H9 (cell line): Measurements from ENCODE around the gene GABARAPL2. TPM values are rescaled to one million over a fixed set of nuclear protein-coding genes. Genes with fewer than 3 reads are reported as not detected.

Experiments
- DNase-seq: peaks from one replicate; pipeline ENCODE4 v3.0.0-alpha.2; 2017
- H2AFZ ChIP-seq: one replicate; pipeline ENCODE4 v1.6.1; 2013; ENCODE audit warnings: mild to moderate bottlenecking, low read length, control low read depth, moderate library complexity
- H2AK5ac ChIP-seq: 2 replicates; pipeline ENCODE4 v1.6.1; 2013; ENCODE audit warnings: low read length, control low read depth, mixed read lengths; ENCODE audit not compliant: insufficient read length
- H2BK120ac ChIP-seq: one replicate; pipeline ENCODE4 v1.6.1; 2013; ENCODE audit warnings: low read depth, mild to moderate bottlenecking, low read length, control low read depth, inconsistent platforms; ENCODE audit not compliant: poor library complexity, severe bottlenecking
- H2BK12ac ChIP-seq: 2 replicates; pipeline ENCODE4 v1.6.1; 2013; ENCODE audit warnings: low read length, control low read depth, mixed read lengths, low read depth; ENCODE audit not compliant: insufficient read length
- H2BK15ac ChIP-seq: 2 replicates; pipeline ENCODE4 v1.6.1; 2013; ENCODE audit warnings: low read depth, low read length, control low read depth
- H2BK20ac ChIP-seq: one replicate; pipeline ENCODE4 v1.6.1; 2013; ENCODE audit warnings: low read depth, mild to moderate bottlenecking, low read length, control low read depth, inconsistent platforms; ENCODE audit not compliant: poor library complexity, severe bottlenecking
- H2BK5ac ChIP-seq: 2 replicates; pipeline ENCODE4 v1.6.1; 2013; ENCODE audit warnings: low read length, control low read depth, mixed read lengths; ENCODE audit not compliant: insufficient read length
- H3K14ac ChIP-seq: 2 replicates; pipeline ENCODE4 v1.6.1; 2013; ENCODE audit warnings: low read length, control low read depth; ENCODE audit not compliant: insufficient read depth
- H3K18ac ChIP-seq: 2 replicates; pipeline ENCODE4 v1.6.1; 2013; ENCODE audit warnings: low read depth, mild to moderate bottlenecking, mixed read lengths, low read length, control low read depth; ENCODE audit not compliant: insufficient read length
- H3K23ac ChIP-seq: 2 replicates; pipeline ENCODE4 v1.6.1; 2013; ENCODE audit warnings: low read length, control low read depth, mixed read lengths, low read depth; ENCODE audit not compliant: insufficient read length
- H3K23me2 ChIP-seq: 2 replicates; pipeline ENCODE4 v1.6.1; 2013; ENCODE audit warnings: low read depth, mild to moderate bottlenecking, mixed read lengths, low read length, control low read depth; ENCODE audit not compliant: insufficient read length, poor library complexity, severe bottlenecking
- H3K27ac ChIP-seq: 2 replicates; pipeline ENCODE4 v1.5.1; 2013; ENCODE audit warnings: low read length, control low read depth, mixed read lengths, low read depth; ENCODE audit not compliant: insufficient read length
- H3K27me3 ChIP-seq: 2 replicates; pipeline ENCODE4 v1.6.1; 2013; ENCODE audit warnings: low read length, control low read depth, inconsistent platforms; ENCODE audit not compliant: insufficient read depth
- H3K4ac ChIP-seq: 2 replicates; pipeline ENCODE4 v1.6.1; 2013; ENCODE audit warnings: low read depth, mild to moderate bottlenecking, control low read depth, inconsistent platforms, low read length, moderate library complexity
- H3K4me1 ChIP-seq: 2 replicates; pipeline ENCODE4 v1.6.1; 2013; ENCODE audit warnings: low read length, control low read depth, inconsistent platforms; ENCODE audit not compliant: insufficient read depth
- H3K4me2 ChIP-seq: 2 replicates; pipeline ENCODE4 v1.6.1; 2013; ENCODE audit warnings: low read length, control low read depth, mixed read lengths; ENCODE audit not compliant: insufficient read length, insufficient read depth
- H3K56ac ChIP-seq: 2 replicates; pipeline ENCODE4 v1.6.1; 2013; ENCODE audit warnings: low read depth, mild to moderate bottlenecking, mixed read lengths, low read length, control low read depth; ENCODE audit not compliant: insufficient read length
- H3K79me1 ChIP-seq: 2 replicates; pipeline ENCODE4 v1.6.1; 2013; ENCODE audit warnings: low read depth, mild to moderate bottlenecking, moderate library complexity, low read length, control low read depth, inconsistent platforms; ENCODE audit not compliant: insufficient read depth, poor library complexity, severe bottlenecking
- H3K79me2 ChIP-seq: 2 replicates; pipeline ENCODE4 v1.6.1; 2013; ENCODE audit warnings: low read length, control low read depth, inconsistent platforms; ENCODE audit not compliant: insufficient read depth
- H3K9ac ChIP-seq: 2 replicates; pipeline ENCODE4 v1.6.1; 2013; ENCODE audit warnings: low read length, control low read depth, mixed read lengths; ENCODE audit not compliant: insufficient read length; ENCODE audit errors: extremely low read depth
- H3K9me3 ChIP-seq: one replicate; pipeline ENCODE4 v1.6.1; 2013; ENCODE audit warnings: low read depth, low read length, inconsistent platforms; ENCODE audit not compliant: control insufficient read depth
- H3T11ph ChIP-seq: one replicate; pipeline ENCODE4 v1.6.1; 2013; ENCODE audit warnings: mild to moderate bottlenecking, low read length, control low read depth, inconsistent platforms
- H4K20me1 ChIP-seq: one replicate; pipeline ENCODE4 v1.6.1; 2013; ENCODE audit not compliant: control insufficient read depth, insufficient read length, insufficient read depth
- H4K5ac ChIP-seq: 2 replicates; pipeline ENCODE4 v1.6.1; 2013; ENCODE audit warnings: low read depth, mild to moderate bottlenecking, mixed read lengths, low read length, control low read depth; ENCODE audit not compliant: insufficient read length
- H4K8ac ChIP-seq: replicated peaks from 2 replicates; pipeline ENCODE4 v1.6.1; 2013; ENCODE audit warnings: low read length, control low read depth, mixed read lengths, low read depth; ENCODE audit not compliant: insufficient read length
- H4K91ac ChIP-seq: 2 replicates; pipeline ENCODE4 v1.6.1; 2013; ENCODE audit warnings: low read depth, mild to moderate bottlenecking, moderate library complexity, mixed read lengths, low read length, control low read depth; ENCODE audit not compliant: insufficient read length
- H3K27ac Mint-ChIP-seq, 3 experiments: 2 replicates in 2 of 3; 3 replicates in 1 of 3; pipeline ENCODE4 v1.8.0; 2020 to 2021; ENCODE audit warnings: mixed read lengths in 3 of 3, mild to moderate bottlenecking in 1 of 3, moderate library complexity in 1 of 3
- H3K27me3 Mint-ChIP-seq: 2 replicates; pipeline ENCODE4 v1.8.0; 2021; ENCODE audit warnings: low read depth, mild to moderate bottlenecking, moderate library complexity, mixed read lengths
- H3K36me3 Mint-ChIP-seq, 3 experiments: 2 replicates in 2 of 3; 3 replicates in 1 of 3; pipeline ENCODE4 v1.8.0; 2020 to 2021; ENCODE audit warnings: low read depth in 3 of 3, mixed read lengths in 3 of 3; ENCODE audit not compliant: insufficient read depth in 1 of 3
- H3K4me1 Mint-ChIP-seq, 2 experiments: 2 replicates each; pipeline ENCODE4 v1.8.0; 2020; ENCODE audit warnings: mixed read lengths in 2 of 2
- H3K4me3 Mint-ChIP-seq, 2 experiments: 2 replicates in 1 of 2; 3 replicates in 1 of 2; pipeline ENCODE4 v1.8.0; 2020 to 2021; ENCODE audit warnings: mild to moderate bottlenecking in 2 of 2, mixed read lengths in 2 of 2, moderate library complexity in 1 of 2
- H3K9me3 Mint-ChIP-seq, 2 experiments: 2 replicates in 1 of 2; 3 replicates in 1 of 2; pipeline ENCODE4 v1.8.0; 2020; ENCODE audit warnings: mild to moderate bottlenecking in 2 of 2, mixed read lengths in 2 of 2, moderate library complexity in 1 of 2
- WGBS: extraction: QIAGEN DNeasy Blood & Tissue Kit; methylation state at CpG from one replicate; pipeline ENCODE4 v1.1.7; 2013; ENCODE audit warnings: missing lambda C conversion rate, low lambda C conversion rate, mixed read lengths; ENCODE audit not compliant: insufficient read length; ENCODE audit errors: extremely low coverage; 5-methylcytosine and 5-hydroxymethylcytosine counted together
- total RNA-seq: library from RNA; stranded (reverse); gene quantifications from 2 replicates; pipeline ENCODE4 v1.2.1, GENCODE V29; 2021
- TF ChIP-seq, protein P1 (sequence below): fragments of 200-600 bp; sonication (generic); conservative IDR thresholded peaks from 3 replicates; pipeline ENCODE4 v1.8.0; 2021; ENCODE audit warnings: antibody characterized with exemption, mild to moderate bottlenecking

Gene GABARAPL2
- total RNA-seq, 1 experiment from 2014 or later = 62.6 TPM

DNA sequence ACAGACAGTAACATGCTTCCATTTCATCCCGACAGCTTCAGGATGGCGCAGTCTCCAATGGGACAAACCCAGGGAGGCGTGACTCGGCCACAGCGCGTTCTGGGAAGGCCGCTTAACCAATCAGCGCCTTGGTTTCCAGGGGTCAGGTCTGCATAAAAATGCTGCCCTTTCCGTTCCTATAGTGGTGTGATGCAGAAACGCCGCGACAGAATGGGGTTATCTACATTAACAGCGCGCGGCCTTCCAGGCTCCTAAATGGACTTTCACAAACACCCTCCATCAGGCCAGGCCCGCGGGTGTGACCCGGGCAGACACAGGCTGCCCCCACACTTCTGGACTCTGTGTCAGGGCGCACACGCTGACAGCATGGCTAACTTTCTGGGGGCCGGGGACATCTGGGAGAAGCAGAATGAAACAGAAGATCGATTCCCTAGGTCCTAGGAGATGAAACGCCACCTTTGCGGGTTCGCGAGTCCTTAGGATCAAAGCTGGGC is 10.9 kb upstream of the GABARAPL2 start:
- no peaks in the 10 kb centered on the region for H3K9me3 ChIP-seq
- peak overlapping the region; percentile 71 for H3K18ac ChIP-seq
- TF ChIP-seq, protein P1, sequence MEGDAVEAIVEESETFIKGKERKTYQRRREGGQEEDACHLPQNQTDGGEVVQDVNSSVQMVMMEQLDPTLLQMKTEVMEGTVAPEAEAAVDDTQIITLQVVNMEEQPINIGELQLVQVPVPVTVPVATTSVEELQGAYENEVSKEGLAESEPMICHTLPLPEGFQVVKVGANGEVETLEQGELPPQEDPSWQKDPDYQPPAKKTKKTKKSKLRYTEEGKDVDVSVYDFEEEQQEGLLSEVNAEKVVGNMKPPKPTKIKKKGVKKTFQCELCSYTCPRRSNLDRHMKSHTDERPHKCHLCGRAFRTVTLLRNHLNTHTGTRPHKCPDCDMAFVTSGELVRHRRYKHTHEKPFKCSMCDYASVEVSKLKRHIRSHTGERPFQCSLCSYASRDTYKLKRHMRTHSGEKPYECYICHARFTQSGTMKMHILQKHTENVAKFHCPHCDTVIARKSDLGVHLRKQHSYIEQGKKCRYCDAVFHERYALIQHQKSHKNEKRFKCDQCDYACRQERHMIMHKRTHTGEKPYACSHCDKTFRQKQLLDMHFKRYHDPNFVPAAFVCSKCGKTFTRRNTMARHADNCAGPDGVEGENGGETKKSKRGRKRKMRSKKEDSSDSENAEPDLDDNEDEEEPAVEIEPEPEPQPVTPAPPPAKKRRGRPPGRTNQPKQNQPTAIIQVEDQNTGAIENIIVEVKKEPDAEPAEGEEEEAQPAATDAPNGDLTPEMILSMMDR = no peak
- H3K79me2 ChIP-seq = no peaks in the 10 kb centered on the region
- H2AFZ ChIP-seq = no peak overlapping the region
- no peak overlapping the region for H2BK120ac ChIP-seq
- WGBS = no CpG with 5 or more reads among the region's 26 CpGs
- no peak overlapping the region for H2AK5ac ChIP-seq
- H3K4me1 Mint-ChIP-seq = peaks cover 26 to 33% of the 10 kb centered on the region in 2 experiments
- peak overlapping the region; percentile 83 for H3K4me2 ChIP-seq
- no peak overlapping the region for H2BK20ac ChIP-seq
- H2BK15ac ChIP-seq = no peak overlapping the region
- peak overlapping the region; percentile 80; the same call in 1 of the 2 replicates for H3K14ac ChIP-seq
- H3K27me3 ChIP-seq = no peaks in the 10 kb centered on the region
- no peak overlapping the region for H3K56ac ChIP-seq
- H3T11ph ChIP-seq = no peak overlapping the region
- H4K5ac ChIP-seq = no peak overlapping the region
- H3K36me3 Mint-ChIP-seq = no peaks in the 10 kb centered on the region
- peak overlapping the region; percentile 97 to 98 (median 98) for H3K27ac Mint-ChIP-seq
- DNase-seq = peak; percentile 94
- H3K79me1 ChIP-seq = no peaks in the 10 kb centered on the region
- peaks cover 6% of the 10 kb centered on the region; the same call in 1 of the 2 replicates for H3K4me1 ChIP-seq
- H3K23me2 ChIP-seq = peaks cover 8% of the 10 kb centered on the region
- H3K27me3 Mint-ChIP-seq = peaks cover 4% of the 10 kb centered on the region
- no peak overlapping the region for H4K91ac ChIP-seq
- peak overlapping the region; percentile 29 for H3K9ac ChIP-seq
- no peak overlapping the region for H3K27ac ChIP-seq
- no peak overlapping the region for H2BK5ac ChIP-seq
- H4K8ac ChIP-seq = no peak overlapping the region
- peak overlapping the region; percentile 94 to 99 for H3K4me3 Mint-ChIP-seq
- H4K20me1 ChIP-seq = no peaks in the 10 kb centered on the region
- no peak overlapping the region for H3K4ac ChIP-seq
- H3K9me3 Mint-ChIP-seq = no peaks in the 10 kb centered on the region
- no peak overlapping the region for H3K23ac ChIP-seq
- H2BK12ac ChIP-seq = no peak overlapping the region
